Neuronal stem cell (in vitro differentiated cells): ENCODE results near the gene ALPI.
"Not testable (repeated sequence)": the region's sequence is repeated elsewhere in the genome, so short reads cannot be mapped to it uniquely, and the experiment has no call there.

Source experiments
- DNase-seq: peaks from one replicate; pipeline ENCODE4 v3.0.0-alpha.2; 2013; ENCODE audit warnings: low spot score
- H2AFZ ChIP-seq: one replicate; pipeline ENCODE4 v1.6.1; 2013; ENCODE audit warnings: mild to moderate bottlenecking, low read length, inconsistent platforms
- H2AK5ac ChIP-seq: 2 replicates; pipeline ENCODE4 v1.6.1; 2013; ENCODE audit warnings: low read depth, mild to moderate bottlenecking, inconsistent platforms, low read length, moderate library complexity, mixed read lengths
- H2BK120ac ChIP-seq: 2 replicates; pipeline ENCODE4 v1.6.1; 2013; ENCODE audit warnings: low read depth, mild to moderate bottlenecking, inconsistent platforms, low read length, moderate library complexity, mixed read lengths
- H2BK12ac ChIP-seq: one replicate; pipeline ENCODE4 v1.6.1; 2013; ENCODE audit warnings: low read length, inconsistent platforms
- H2BK15ac ChIP-seq: 2 replicates; pipeline ENCODE4 v1.6.1; 2013; ENCODE audit warnings: mild to moderate bottlenecking, low read length, inconsistent platforms, mixed read lengths
- H2BK5ac ChIP-seq: one replicate; pipeline ENCODE4 v1.6.1; 2013; ENCODE audit warnings: inconsistent platforms, mild to moderate bottlenecking, low read length, moderate library complexity
- H3K14ac ChIP-seq: one replicate; pipeline ENCODE4 v1.6.1; 2013; ENCODE audit warnings: low read length, inconsistent platforms
- H3K18ac ChIP-seq: 2 replicates; pipeline ENCODE4 v1.6.1; 2013; ENCODE audit warnings: low read length, inconsistent platforms
- H3K23ac ChIP-seq: 2 replicates; pipeline ENCODE4 v1.6.1; 2013; ENCODE audit warnings: low read depth, mild to moderate bottlenecking, mixed read lengths, low read length, inconsistent platforms; ENCODE audit not compliant: poor library complexity
- H3K27ac ChIP-seq: replicated peaks from 3 replicates; pipeline ENCODE4 v1.5.1; 2013; ENCODE audit warnings: low read length, inconsistent platforms
- H3K27me3 ChIP-seq, 3 experiments: 2 replicates each; pipeline ENCODE4 v1.6.1; 2013; ENCODE audit warnings: low read length in 3 of 3, mild to moderate bottlenecking in 2 of 3, inconsistent platforms in 1 of 3, low read depth in 1 of 3, mixed read lengths in 1 of 3, moderate library complexity in 1 of 3; ENCODE audit not compliant: control insufficient read depth in 3 of 3, insufficient read depth in 3 of 3
- H3K36me3 ChIP-seq, 2 donors: replicated peaks in 1 of 2; 2 replicates each; pipeline ENCODE4 v1.6.1; 2013; ENCODE audit warnings: low read length in 2 of 2; ENCODE audit not compliant: control insufficient read depth in 2 of 2, insufficient read depth in 2 of 2
- H3K4ac ChIP-seq: 2 replicates; pipeline ENCODE4 v1.6.1; 2013; ENCODE audit warnings: inconsistent platforms, mild to moderate bottlenecking, low read length, moderate library complexity
- H3K4me1 ChIP-seq, 2 donors: 1 replicate in 1 of 2; 2 replicates in 1 of 2; pipeline ENCODE4 v1.6.1; 2013; ENCODE audit warnings: low read length in 2 of 2, low read depth in 1 of 2; ENCODE audit not compliant: control insufficient read depth in 2 of 2, insufficient read depth in 1 of 2
- H3K4me2 ChIP-seq: one replicate; pipeline ENCODE4 v1.6.1; 2013; ENCODE audit warnings: mild to moderate bottlenecking, low read length, inconsistent platforms; ENCODE audit not compliant: insufficient read depth, poor library complexity, severe bottlenecking
- H3K4me3 ChIP-seq, 2 donors: 2 replicates each; pipeline ENCODE4 v1.5.1; 2013; ENCODE audit warnings: low read length in 2 of 2, mild to moderate bottlenecking in 2 of 2, inconsistent platforms in 1 of 2, moderate library complexity in 1 of 2
- H3K79me1 ChIP-seq: one replicate; pipeline ENCODE4 v1.6.1; 2013; ENCODE audit warnings: low read depth, mild to moderate bottlenecking, inconsistent platforms, low read length, moderate library complexity
- H3K9ac ChIP-seq: one replicate; pipeline ENCODE4 v1.6.1; 2013; ENCODE audit warnings: mild to moderate bottlenecking, low read depth, low read length, inconsistent platforms; ENCODE audit not compliant: poor library complexity
- H3K9me3 ChIP-seq, 2 donors: replicated peaks in 1 of 2; 2 replicates each; pipeline versions ENCODE3 to v1.6.1; 2013; ENCODE audit warnings: low read length in 2 of 2, mild to moderate bottlenecking in 2 of 2, inconsistent platforms in 1 of 2, low read depth in 1 of 2, mixed read lengths in 1 of 2, moderate library complexity in 1 of 2; ENCODE audit not compliant: control insufficient read depth in 2 of 2, insufficient read depth in 1 of 2
- H4K8ac ChIP-seq: one replicate; pipeline ENCODE4 v1.6.1; 2013; ENCODE audit warnings: low read depth, mild to moderate bottlenecking, inconsistent platforms, low read length, moderate library complexity
- H4K91ac ChIP-seq: one replicate; pipeline ENCODE4 v1.6.1; 2013; ENCODE audit warnings: low read length, low read depth, mild to moderate bottlenecking, inconsistent platforms; ENCODE audit not compliant: poor library complexity
- WGBS, 2 donors: extraction: QIAGEN DNeasy Blood & Tissue Kit; methylation state at CpG; one replicate each; pipeline ENCODE4 v1.1.7; 2013; ENCODE audit warnings: missing lambda C conversion rate in 2 of 2, mixed read lengths in 1 of 2; ENCODE audit not compliant: insufficient read length in 2 of 2, insufficient replicate concordance in 1 of 2; ENCODE audit errors: extremely low coverage in 2 of 2; 5-methylcytosine and 5-hydroxymethylcytosine counted together

Gene ALPI

DNA sequence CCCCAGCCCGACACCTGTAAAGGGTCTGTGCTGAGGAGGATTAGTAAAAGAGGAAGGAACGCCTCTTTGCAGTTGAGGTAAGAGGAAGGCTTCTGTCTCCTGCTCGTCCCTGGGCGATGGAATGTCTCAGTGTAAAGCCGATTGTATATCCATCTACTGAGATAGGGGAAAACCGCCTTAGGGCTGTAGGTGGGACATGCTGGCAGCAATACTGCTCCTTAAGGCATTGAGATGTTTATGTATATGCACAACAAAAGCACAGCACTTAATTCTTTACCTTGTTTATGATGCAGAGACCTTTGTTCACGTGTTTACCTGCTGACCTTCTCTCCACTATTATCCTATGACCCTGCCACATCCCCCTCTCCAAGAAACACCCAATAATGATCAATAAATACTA lies 32.5 kb upstream of the ALPI start:
- H3K14ac ChIP-seq, H3K27ac ChIP-seq, H3K4me1 ChIP-seq, H3K18ac ChIP-seq, H2BK120ac ChIP-seq, H2BK5ac ChIP-seq, H4K8ac ChIP-seq, H3K4ac ChIP-seq, H4K91ac ChIP-seq, H3K9ac ChIP-seq, H3K4me3 ChIP-seq, H2AFZ ChIP-seq, H2AK5ac ChIP-seq, H3K36me3 ChIP-seq, DNase-seq, H3K4me2 ChIP-seq, H3K79me1 ChIP-seq, H2BK12ac ChIP-seq, H3K23ac ChIP-seq, H2BK15ac ChIP-seq: not testable (repeated sequence)
- Histone ChIP-seq H3K9me3 (peaks cover 18 to 20% of the 10 kb centered on the region in 2 donors), H3K27me3 (peaks cover 36 to 80% (median 49%) of the 10 kb centered on the region in 3 experiments)
- no CpG with 5 or more reads among the region's 7 CpGs for WGBS, 2 donors

GRCh38 chr2:232431705-232432590 lies 24.0 kb upstream of the ALPI start:
- WGBS, 2 donors = no CpG with 5 or more reads among the region's 16 CpGs
- Histone ChIP-seq H2AK5ac (no peak overlapping the region), H2BK15ac (no peak overlapping the region), H2BK12ac (no peak overlapping the region), H3K23ac (peak overlapping the region; percentile 60), H3K4me1 (no peaks in the 10 kb centered on the region), H3K14ac (peak overlapping the region; percentile 47), H3K27ac (no peak overlapping the region), H2BK5ac (no peak overlapping the region), H3K4ac (no peak overlapping the region), H2BK120ac (no peak overlapping the region), H3K79me1 (no peaks in the 10 kb centered on the region), H4K91ac (no peak overlapping the region), H3K18ac (no peak overlapping the region), H3K9ac (peak overlapping the region; percentile 72), H3K4me2 (no peak overlapping the region), H3K27me3 (peaks cover 0 to 20% (median 0%) of the 10 kb centered on the region in 3 experiments), H3K4me3 (peak overlapping the region in 1 of 2 donors; percentile 5), H2AFZ (no peak overlapping the region), H4K8ac (no peak overlapping the region), H3K9me3 (no peaks in the 10 kb centered on the region), H3K36me3 (no peaks in the 10 kb centered on the region)
- DNase-seq = no peak

- no peak overlapping the region for H2BK15ac ChIP-seq
- peak overlapping the region; percentile 10 for H3K23ac ChIP-seq
- no peak for DNase-seq
- H3K4me3 ChIP-seq = no peak overlapping the region
- H3K4me2 ChIP-seq = no peak overlapping the region
- peak overlapping the region; percentile 89 for H3K18ac ChIP-seq
- no peaks in the 10 kb centered on the region for H3K79me1 ChIP-seq
- peak overlapping the region; percentile 47 for H3K14ac ChIP-seq
- peak overlapping the region; percentile 72 for H3K9ac ChIP-seq
- peak overlapping the region; percentile 72 for H2BK120ac ChIP-seq
- no peak overlapping the region for H2AFZ ChIP-seq
- no peak overlapping the region for H3K27ac ChIP-seq
- H4K91ac ChIP-seq = no peak overlapping the region
- peaks cover 0 to 23% (median 0%) of the 10 kb centered on the region in 3 experiments for H3K27me3 ChIP-seq
- H2AK5ac ChIP-seq = peak overlapping the region; percentile 90
- H3K4me1 ChIP-seq = no peaks in the 10 kb centered on the region
- no peak overlapping the region for H3K4ac ChIP-seq
- H4K8ac ChIP-seq = no peak overlapping the region
- peak overlapping the region; percentile 84 for H2BK12ac ChIP-seq
- no peaks in the 10 kb centered on the region for H3K36me3 ChIP-seq
- no peak overlapping the region for H2BK5ac ChIP-seq
- WGBS, 2 donors = no CpG with 5 or more reads among the region's 16 CpGs
- H3K9me3 ChIP-seq = no peaks in the 10 kb centered on the region
Observed at GRCh38 chr2:232432598-232433184, 23.3 kb upstream of the ALPI start.

DNA sequence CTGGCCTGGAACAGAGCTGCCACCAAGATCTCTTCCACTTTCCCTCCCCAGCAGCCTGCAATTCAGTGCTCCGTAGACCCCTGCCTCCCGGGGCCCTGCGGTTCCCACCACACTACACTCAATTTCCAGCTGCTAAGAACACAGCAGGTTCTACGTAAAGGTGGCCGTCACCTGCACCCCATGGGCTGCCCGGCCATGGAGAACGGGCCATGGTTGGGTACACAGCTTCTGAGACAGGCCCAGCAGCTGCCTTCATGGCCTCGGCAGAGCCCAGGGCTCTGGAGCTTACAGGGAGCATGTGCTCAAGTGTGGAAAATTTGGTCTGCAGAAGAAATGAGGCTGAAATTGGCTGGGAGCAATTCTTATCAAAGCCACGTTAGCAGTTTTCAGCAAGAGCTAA lies 22.3 kb upstream of the ALPI start:
- H3K4ac ChIP-seq, H3K9ac ChIP-seq, H3K23ac ChIP-seq, DNase-seq, H3K18ac ChIP-seq, H3K36me3 ChIP-seq, H2BK120ac ChIP-seq, H2BK12ac ChIP-seq, H2BK5ac ChIP-seq, H2AK5ac ChIP-seq, H3K79me1 ChIP-seq, H2AFZ ChIP-seq, H3K4me2 ChIP-seq, H3K4me1 ChIP-seq, H3K4me3 ChIP-seq, H3K27ac ChIP-seq, H3K14ac ChIP-seq, H4K8ac ChIP-seq, H3K9me3 ChIP-seq, H2BK15ac ChIP-seq, H4K91ac ChIP-seq: not testable (repeated sequence)
- peaks cover 0 to 27% (median 2%) of the 10 kb centered on the region in 3 experiments for H3K27me3 ChIP-seq
- no CpG with 5 or more reads among the region's 9 CpGs for WGBS, 2 donors
